Psoas muscle (tissue), 8 donors: ENCODE measurements around the gene MAP3K5. TPM values are rescaled to one million over a fixed set of nuclear protein-coding genes. Genes with fewer than 3 reads are reported as not detected.

ENCODE experiments used
- ATAC-seq, 4 donors: fragments of 200-7000 bp; cut with Tn5 transposase; one replicate each; pipeline ENCODE4 v1.9.1; 2020; ENCODE audit warnings: moderate library complexity in 3 of 4, mild to moderate bottlenecking in 2 of 4
- DNase-seq, 2 donors: peaks; one replicate each; pipeline ENCODE4 v3.0.0-alpha.2; 2020
- H3K27ac ChIP-seq: fragments of 200-600 bp; one replicate; pipeline ENCODE4 v1.8.0; 2022
- H3K27me3 ChIP-seq, 3 donors: fragments of 200-600 bp in 1 of 3; one replicate each; pipeline versions ENCODE4 v1.6.1 to v1.8.0; 2013 to 2022; ENCODE audit warnings: low read length in 2 of 3, mild to moderate bottlenecking in 2 of 3, moderate library complexity in 1 of 3; ENCODE audit not compliant: insufficient read depth in 3 of 3
- H3K36me3 ChIP-seq, 2 donors: fragments of 200-600 bp in 1 of 2; one replicate each; pipeline versions ENCODE4 v1.6.1 to v1.8.0; 2013 to 2022; ENCODE audit warnings: low read depth in 1 of 2, mild to moderate bottlenecking in 1 of 2, moderate library complexity in 1 of 2; ENCODE audit not compliant: insufficient read depth in 1 of 2
- H3K4me1 ChIP-seq: fragments of 200-600 bp; one replicate; pipeline ENCODE4 v1.8.0; 2022
- H3K4me3 ChIP-seq: fragments of 200-600 bp; one replicate; pipeline ENCODE4 v1.8.0; 2022; ENCODE audit warnings: mild to moderate bottlenecking
- H3K9me3 ChIP-seq: fragments of 200-600 bp; one replicate; pipeline ENCODE4 v1.8.0; 2022
- CTCF ChIP-seq: fragments of 200-600 bp; IDR thresholded peaks from one replicate; pipeline ENCODE4 v1.8.0; 2022; ENCODE audit warnings: antibody characterized with exemption
- WGBS, 3 donors: extraction: QIAGEN DNeasy Blood & Tissue Kit; methylation state at CpG; one replicate each; pipeline versions ENCODE4 v1.1.6 to v1.1.7; 2013; 5-methylcytosine and 5-hydroxymethylcytosine counted together
- intact Hi-C, 2 donors: fragments of 100-400 bp; cut with DNase I; formaldehyde crosslinking; loops; one replicate each; pipeline versions ENCODE4 v1.11.0 to v1.14.2; 2022
- polyA plus RNA-seq, 3 donors: library from polyadenylated mRNA; stranded (reverse); fragments of 200-250 nt; gene quantifications; one replicate each; pipeline ENCODE4 v1.2.3, GENCODE V29; 2013
- total RNA-seq, 4 donors: library from RNA; stranded (reverse); fragmentation: NEBNext Ultra II Directional in 2 of 4; extraction: Animal tissue kit (Norgen Biotek cat#: 25700) in 2 of 4; gene quantifications; one replicate each; pipeline versions ENCODE4 v1.2.1 to v1.2.4, GENCODE V29; 2021 to 2023
- donor health status: healthy with polysubstance abuse.
- donor health status: DM: no; HTN: no; CAD: no; lungs with moderate emphysema.
- donor health status: Bipolar disorder and iron deficiency.
- donor health status: healthy.
- donor health status: DM: yes; HTN: yes; CAD: no.
- donor health status: DM: no; HTN: no; CAD: no.
- donor health status: DM: no; HTN: no; CAD: no.
- donor health status: DM: yes; HTN: yes; CAD: no.

The MAP3K5 gene
- total and polyA plus RNA-seq, 7 donors, result 0.91 to 8.3 (median 3.8) TPM

DNA sequence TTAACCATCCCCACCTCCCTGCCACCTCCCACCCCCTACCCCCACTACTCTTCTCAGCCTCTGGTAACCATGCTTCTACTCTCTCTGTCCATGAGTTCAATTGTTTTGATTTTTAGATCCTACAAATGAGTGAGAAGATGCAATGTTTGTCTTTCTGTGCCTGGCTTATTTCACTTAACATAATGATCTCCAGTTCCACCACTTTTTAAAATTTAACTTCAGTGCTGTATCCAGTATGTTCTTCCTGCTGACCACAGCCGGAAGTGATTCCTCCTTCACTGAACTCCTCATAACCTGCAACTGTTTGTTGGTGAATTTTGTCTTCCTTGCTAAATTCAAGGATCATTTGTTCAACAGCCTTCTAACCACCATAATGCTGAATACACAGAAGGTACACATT, 245.9 kb downstream of the MAP3K5 start:
- Histone ChIP-seq H3K27ac (no peak overlapping the region), H3K4me1 (peaks cover 10% of the 10 kb centered on the region), H3K27me3 (peaks cover 8 to 57% (median 8%) of the 10 kb centered on the region in 3 donors), H3K36me3 (no peaks in the 10 kb centered on the region), H3K9me3 (no peaks in the 10 kb centered on the region), H3K4me3 (no peak overlapping the region)
- WGBS, 3 donors, result 74 to 86% (median 84%) methylated on average over 1 of the region's 1 CpG
- DNase-seq (no peak), ATAC-seq (no peak)
- intact Hi-C loops, result no loop called here
- no peak for TF ChIP-seq CTCF

DNA sequence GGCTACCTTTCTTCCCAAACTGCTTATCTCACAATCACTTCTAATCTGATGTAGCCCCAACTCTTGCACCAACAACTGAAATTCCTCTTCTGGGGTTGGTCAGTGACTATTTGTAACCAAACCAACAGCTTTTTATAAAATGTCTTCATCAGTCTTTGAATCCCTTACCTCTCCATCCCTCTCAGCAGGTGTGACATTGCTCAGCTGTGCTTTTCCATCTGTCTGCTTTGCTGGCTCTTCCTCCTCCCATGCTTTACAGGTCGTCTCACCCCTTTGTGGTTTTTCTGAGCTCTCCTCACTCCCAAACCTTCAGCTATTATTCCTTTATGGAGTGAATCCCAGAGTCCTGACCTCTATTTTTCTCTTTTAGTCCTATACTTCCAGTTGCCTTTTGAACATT, 248.0 kb downstream of the MAP3K5 start:
- no peak overlapping the region for H3K27ac ChIP-seq
- no peak overlapping the region for H3K4me3 ChIP-seq
- intact Hi-C loops, result no loop called here
- ATAC-seq (no peak), DNase-seq (no peak)
- H3K4me1 ChIP-seq, result no peaks in the 10 kb centered on the region
- no peak for TF ChIP-seq CTCF
- WGBS, 3 donors, result 18 to 24% (median 22%) methylated on average over 1 of the region's 1 CpG
- no peaks in the 10 kb centered on the region for H3K36me3 ChIP-seq
- H3K27me3 ChIP-seq, result peaks cover 2 to 37% (median 4%) of the 10 kb centered on the region in 3 donors
- no peaks in the 10 kb centered on the region for H3K9me3 ChIP-seq

- intact Hi-C loops, result no loop called here
These were observed 250.9 kb downstream of the MAP3K5 start for GRCh38 chr6:136541395-136541794.

DNA sequence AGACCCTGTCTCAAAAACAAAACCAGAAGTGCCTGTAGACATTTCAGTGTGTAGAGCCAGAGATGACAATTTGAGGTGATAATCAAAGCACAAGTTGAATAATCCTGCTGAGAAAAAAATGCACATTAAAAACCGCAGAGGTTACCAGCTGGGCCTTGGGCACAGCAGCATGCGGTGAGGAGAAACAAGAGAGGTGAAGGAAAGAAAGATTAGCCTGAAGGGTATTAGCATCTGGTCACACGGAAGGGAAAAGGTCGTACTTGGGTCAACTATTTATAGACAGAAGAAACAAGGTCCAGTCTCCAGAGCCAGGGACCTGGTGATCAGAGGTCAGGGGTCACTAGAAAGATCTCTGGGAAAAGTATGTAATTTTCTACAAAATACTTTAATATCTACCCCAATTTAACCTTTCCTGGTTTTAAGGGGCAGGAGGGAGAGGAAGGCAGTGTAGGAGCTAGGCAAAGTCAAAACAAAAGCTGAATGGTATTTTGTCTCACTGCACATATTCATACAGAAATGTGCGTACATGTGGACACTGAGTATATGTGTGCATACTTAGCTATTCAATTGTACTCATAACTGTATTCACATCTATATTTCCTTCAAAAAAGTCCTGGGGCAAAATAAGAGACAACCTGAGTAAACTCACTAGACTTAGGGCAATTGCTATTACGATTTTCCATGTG, 252.2 kb downstream of the MAP3K5 start:
- H3K4me3 ChIP-seq, result no peak overlapping the region
- 42 to 53% (median 49%) methylated on average over 6 of the region's 6 CpGs for WGBS, 3 donors
- peaks cover 0 to 11% (median 1%) of the 10 kb centered on the region in 3 donors for H3K27me3 ChIP-seq
- no peaks in the 10 kb centered on the region for H3K9me3 ChIP-seq
- no peak overlapping the region for H3K27ac ChIP-seq
- TF ChIP-seq CTCF, result no peak
- DNase-seq, result no peak
- no peaks in the 10 kb centered on the region for H3K4me1 ChIP-seq
- H3K36me3 ChIP-seq, result no peaks in the 10 kb centered on the region
- intact Hi-C loops, result no loop called here
- ATAC-seq, result no peak

More at GRCh38 chr6:136541395-136541794, 250.9 kb downstream of the MAP3K5 start:
- ATAC-seq (no peak), DNase-seq (no peak)
- no peak for TF ChIP-seq CTCF
- no peak overlapping the region for H3K27ac ChIP-seq
- no peaks in the 10 kb centered on the region for H3K36me3 ChIP-seq
- peaks cover 0 to 17% (median 4%) of the 10 kb centered on the region in 3 donors for H3K27me3 ChIP-seq
- H3K4me3 ChIP-seq, result no peak overlapping the region
- H3K9me3 ChIP-seq, result no peaks in the 10 kb centered on the region
- no peaks in the 10 kb centered on the region for H3K4me1 ChIP-seq
- WGBS, 3 donors, result 87 to 94% (median 89%) methylated on average over 2 of the region's 2 CpGs

GRCh38 chr6:136538836-136539235, 253.4 kb downstream of the MAP3K5 start:
- DNase-seq (no peak), ATAC-seq (no peak)
- Histone ChIP-seq H3K27me3 (peaks cover 0 to 6% (median 0%) of the 10 kb centered on the region in 3 donors), H3K4me3 (no peak overlapping the region), H3K9me3 (no peaks in the 10 kb centered on the region), H3K36me3 (no peaks in the 10 kb centered on the region), H3K27ac (no peak overlapping the region), H3K4me1 (no peaks in the 10 kb centered on the region)
- intact Hi-C loops, result no loop called here
- no peak for TF ChIP-seq CTCF
- 71 to 75% (median 75%) methylated on average over 4 of the region's 4 CpGs for WGBS, 3 donors
